HG02610 (cell line): ENCODE measurements around the gene TEX52.

Source experiments
- ATAC-seq: cut with Tn5 transposase; IDR thresholded peaks from one replicate; pipeline ENCODE4 v1.9.1; 2021; ENCODE audit warnings: mild to moderate bottlenecking, moderate library complexity; ENCODE audit not compliant: unreplicated experiment

TEX52 gene

DNA sequence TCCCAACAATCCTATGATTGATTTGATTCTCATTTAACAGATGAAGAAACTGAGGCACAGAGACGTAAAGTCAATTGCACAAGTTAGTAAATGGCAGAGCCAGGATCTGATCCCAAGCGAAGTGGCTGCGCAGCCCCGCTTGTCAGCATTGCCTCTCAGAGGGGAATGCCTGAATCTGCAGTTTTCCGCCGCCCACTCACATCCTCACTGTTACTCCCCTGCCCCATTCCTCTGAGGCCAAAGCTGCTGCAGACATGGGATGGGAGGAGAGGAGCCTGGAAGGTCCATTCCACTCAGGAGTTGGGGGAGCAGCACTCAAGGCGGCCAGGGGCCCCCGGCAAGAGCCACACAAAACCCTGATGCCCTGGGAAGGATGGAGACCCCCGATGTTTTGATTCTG lies 23.0 kb downstream of the TEX52 start:
- no peak for ATAC-seq

DNA sequence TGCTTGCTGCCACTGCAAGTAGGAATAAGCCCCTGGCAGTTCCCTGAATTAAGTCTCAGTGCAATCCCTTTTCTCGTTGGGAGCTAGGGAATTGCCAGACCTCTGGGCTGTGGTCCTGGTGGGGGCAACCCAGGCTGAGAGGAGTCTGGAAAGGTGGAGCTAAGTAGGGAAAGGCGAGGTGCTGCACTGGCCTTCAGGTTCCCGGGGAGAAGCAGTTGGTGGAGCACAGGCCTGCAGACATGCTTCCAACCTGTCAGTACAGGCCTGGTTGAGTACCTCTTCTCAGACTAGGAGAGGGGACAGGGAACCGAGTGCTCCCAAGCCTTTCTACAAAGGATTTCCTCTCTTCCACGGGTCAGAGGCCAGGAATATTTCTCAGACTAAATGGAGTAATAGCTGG lies 23.5 kb downstream of the TEX52 start:
- ATAC-seq, result no peak

DNA sequence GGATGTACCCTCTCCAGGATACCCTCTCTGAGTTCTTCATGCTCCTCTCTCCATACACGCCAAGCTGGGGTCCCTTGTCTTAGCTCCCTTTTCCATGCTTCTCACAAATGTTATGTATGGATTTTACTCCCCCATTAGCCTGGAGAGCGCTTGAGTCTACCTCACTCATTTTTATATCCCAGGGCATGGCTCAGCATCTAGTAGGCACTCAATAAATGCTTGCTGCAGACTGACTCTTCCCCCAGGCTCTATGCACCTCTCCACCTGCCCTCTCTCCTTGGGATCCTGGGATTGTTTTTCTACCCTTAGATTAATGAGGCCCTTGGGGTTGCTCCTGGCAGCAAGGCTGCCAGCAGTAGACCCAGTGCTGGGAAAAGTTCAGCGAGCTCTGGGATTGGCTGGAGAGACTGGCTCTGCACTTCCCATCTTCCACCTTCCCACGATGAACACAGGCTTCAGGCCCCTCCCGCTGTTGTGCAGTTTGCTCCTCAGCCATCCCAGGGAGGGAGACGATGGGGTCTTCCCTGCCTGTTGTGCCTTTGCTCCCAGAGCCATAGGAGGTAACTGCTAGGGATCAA lies 24.2 kb downstream of the TEX52 start:
- ATAC-seq, result no peak

DNA sequence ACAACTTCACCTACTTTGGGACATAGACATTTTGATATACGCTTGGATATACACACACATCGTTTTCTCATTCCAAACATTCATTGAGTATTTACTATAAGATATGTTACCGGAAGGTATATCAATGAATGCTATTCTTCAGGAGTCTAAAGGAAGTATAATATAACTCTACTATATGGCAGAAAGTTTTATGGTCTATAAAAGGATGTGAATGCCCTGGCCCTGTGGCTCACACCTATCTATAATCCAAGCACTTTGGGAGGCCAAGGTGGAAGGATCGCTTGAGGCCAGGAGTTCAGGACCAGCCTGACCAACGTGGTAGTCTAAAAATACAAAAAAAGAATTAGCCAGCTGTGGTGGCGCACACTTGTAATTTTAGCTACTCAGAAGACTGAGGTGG lies 27.6 kb downstream of the TEX52 start:
- ATAC-seq, result no peak

DNA sequence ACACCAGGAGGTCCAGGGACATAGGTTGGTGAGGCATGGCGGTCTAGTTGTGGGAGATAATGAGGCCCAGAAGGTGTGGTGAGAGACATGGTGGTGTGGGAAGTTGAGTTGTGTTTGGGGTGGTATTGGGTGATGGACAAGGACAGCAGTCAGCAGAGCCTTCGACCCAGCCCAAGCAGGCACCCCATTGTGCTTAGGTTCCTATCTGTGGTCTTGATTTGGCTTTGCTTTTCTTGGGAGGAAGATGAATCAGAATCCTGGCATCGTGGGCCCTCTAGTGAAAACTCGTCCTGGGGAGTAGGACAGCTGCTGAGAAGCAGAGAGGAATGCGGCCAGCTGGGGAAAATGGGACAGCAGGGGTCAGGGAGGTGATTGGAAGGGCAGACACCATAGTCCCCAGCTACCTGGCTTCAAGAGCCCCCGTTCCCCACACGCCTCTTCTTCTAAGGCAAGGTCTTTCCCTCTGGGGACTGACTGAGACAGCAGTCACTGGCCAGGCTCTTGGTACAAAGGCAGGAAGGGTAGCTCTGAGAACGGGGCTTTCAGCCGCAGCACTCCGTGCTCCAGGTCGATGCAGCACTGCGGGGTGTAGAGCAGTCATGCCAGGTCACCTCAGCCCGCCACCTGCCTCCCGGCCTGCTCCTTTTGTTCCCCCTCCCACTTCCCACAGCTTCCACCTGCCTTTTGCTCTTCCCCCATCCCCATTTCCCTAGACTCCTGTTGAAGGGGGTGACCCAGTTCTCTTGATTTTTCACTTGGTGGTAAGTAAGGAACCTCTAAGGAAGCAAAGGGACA lies 29.9 kb downstream of the TEX52 start:
- no peak for ATAC-seq

DNA sequence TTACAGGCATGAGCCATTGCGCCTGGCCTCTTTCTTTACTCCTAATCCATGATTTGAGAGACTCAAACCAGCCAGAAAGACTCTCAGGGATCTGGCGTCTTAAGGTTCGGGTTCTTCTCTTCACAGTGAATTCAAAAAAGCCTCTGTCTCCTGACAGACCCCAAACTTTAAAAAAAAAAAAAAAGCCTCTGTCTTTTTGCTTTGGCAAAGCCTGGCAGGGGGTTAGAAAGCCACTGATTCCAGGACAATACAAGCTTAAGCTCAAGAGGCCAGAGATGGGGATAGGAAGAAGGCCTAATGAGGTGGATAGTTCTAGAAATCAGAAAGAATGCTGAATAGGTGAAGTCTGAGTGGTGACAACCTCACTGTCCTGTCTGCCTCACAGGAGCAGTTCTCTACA lies 30.8 kb downstream of the TEX52 start:
- ATAC-seq, result no peak

DNA sequence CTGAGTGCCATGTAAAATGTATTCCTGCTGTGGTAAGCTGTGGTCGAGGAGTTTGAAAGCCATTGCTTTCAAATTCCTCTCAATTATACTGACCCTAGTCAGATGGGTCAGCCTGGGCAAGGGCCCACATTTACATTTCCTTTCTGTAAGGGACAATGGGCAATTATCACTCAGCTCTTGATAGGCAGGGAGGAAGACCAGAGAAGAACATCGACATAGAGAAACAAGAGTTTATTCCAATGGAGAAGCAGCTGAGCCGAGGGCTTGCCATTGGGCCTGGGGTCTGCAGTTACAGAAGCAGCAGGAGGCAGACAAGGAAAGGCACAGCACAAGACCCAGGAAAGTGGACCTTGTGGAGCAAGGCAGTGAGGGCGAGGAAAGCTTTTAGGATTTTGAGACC lies 31.7 kb downstream of the TEX52 start:
- ATAC-seq, result no peak

DNA sequence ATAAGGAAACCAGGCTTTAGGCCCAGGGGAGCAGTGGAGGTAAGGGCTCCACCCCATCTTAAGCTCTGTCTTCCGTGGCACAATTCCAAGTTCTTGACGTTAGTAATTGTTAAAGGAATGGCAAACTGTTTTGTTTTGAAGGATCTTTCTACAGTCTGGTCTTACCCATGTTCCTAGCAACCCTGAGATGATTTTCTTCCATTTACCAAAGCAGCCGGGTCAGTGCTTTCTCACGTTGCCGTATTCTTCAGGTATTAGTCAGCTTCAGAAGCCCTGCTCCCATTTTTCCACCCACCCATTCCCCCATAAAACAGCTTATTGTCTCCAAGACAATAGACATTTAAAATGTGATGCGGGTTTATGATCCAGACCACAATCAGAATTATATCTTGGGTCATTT lies 32.3 kb downstream of the TEX52 start:
- no peak for ATAC-seq

DNA sequence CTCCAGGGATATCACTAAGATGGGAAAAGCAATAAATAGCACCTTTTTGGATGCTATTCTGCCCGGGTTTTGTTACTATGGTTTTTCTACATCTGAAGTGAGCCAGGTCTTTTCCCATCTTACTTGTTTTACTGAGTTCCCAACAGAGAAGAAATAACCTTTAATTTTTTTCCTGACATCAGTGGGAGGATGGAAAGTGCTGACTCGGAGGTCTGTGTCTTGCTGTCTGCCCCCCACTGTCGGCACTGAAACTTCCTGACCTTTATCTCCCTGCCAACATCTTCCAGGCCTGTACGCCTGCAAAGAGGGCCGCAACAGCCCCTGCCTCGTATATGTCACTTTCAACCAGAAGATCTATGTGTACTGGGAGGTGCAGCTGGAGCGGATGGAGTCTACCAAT lies 33.4 kb downstream of the TEX52 start:
- ATAC-seq, result no peak

DNA sequence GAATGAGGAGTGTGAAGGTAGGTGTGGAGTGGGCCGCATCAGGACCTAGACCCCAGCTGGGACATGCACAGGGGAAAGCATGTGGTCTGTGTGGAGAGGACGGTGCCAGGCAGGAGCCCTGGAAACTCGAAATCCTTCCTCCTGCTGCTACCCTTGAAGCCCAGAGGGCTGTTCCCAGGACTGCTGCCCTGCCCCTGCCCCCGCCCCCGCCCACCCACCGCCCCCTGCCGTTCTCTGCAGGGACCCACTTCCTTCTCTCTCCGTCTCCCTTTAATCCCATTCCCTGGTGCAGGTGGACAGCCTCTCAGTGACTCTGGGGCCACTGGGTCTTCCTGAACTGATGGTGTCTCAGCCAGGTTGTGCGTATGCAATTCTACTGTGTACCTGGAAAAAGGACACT lies 36.4 kb downstream of the TEX52 start:
- ATAC-seq, result no peak

DNA sequence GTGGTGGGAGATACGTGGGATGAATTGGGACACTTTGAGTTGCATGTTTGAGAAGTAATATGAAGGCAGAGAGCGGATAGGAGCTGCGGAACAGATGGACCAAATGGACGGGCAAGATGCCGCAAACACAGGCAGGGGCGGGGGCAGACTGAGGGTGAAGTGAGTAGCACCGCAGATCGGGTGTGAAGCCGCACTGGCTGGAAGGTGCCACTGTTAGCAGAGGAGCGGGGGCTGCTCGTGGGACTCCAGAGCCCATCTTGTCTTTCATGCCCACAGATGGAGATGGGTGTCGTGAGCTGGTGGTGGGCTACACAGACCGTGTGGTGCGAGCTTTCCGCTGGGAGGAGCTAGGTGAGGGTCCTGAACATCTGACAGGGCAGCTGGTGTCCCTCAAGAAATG lies 37.0 kb downstream of the TEX52 start:
- no peak for ATAC-seq

DNA sequence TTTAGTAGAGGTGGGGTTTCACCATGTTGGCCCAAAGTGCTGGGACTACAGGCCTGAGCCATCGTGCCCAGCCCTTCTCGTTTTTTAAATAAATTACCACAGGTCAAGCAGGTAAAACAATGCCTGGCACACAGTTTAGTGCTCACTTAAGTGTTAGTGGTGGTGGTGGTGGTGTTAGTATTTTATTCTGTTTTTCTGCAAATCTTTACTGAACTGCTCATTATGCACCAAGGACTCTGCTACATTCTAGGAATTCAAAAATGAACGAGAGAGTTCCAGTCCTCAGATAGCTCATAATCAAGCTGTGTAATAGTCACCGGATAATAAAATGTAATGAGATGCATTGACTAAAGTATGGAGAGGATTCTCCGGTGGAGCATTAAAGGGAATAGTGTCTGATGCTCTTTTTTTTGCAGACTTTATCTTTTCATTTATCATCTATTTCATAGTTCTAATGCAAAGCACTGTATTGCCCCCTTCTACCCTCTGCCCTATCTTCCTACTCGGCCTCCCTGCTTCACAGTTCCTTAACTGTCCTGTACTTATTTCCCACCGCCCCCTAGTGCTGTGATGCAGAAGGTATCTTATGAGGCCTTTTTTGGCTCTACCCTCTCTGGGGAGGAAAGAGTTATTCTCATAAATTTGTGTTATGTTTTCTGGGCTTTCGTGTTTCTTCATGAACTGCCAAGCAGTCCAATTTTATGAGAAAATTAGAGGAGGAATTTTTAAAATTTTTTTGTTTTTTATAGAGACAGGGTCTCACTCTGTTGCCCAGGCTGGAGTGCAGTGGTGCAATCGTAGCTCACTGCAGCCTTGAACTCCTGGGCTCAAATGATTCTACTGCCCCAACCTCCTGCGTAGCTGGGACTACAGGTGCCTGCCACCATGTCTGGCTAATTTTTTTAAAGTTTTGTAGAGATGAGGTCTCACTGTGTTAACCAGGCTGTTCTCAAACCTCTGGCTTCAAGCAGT lies 43.3 kb downstream of the TEX52 start:
- peak; percentile 5 for ATAC-seq

DNA sequence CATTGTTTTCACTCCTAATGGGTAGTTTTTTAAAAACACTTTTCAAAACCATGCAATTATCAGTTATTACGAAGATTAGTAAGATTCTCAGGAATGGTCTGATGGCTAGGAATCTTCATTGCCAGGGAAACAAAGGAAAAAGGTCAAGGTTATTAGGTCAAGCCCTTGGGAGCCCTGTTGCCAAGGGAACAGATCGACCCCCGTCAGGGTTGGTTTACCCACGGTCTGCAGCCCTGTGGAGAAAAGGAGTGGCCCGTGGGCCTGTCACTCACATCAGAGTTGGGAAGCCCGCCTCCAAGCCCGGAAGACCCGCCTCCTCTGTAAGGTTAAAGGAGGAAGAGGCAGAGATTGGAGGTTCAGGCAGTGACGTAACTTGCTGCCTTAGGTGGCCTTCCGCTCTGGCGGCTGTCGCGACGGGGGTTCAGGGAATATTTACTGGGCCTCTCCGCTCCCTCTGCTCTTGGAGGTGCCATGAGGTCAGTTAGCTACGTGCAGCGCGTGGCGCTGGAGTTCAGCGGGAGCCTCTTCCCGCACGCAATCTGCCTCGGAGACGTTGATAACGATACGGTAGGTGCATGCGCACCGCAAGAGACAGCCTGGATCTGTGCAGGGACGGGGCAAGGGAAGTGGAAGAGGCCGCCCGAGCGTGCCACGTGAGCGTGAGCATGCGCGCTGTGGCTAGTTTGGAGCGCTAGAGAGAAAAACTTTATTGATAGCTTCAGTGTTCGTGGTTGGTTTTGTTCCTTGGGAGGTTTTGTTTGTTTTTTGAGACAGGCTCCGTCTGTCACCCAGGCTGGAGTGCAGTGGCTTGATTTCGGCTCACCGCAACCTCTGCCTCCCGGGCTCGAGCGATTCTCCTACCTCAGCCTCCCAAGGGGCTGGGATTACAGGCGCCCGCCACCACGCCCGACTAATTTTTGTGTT lies 44.3 kb downstream of the TEX52 start, which contains the start of gene ITFG2:
TSS of gene ITFG2 (plus strand) at position 379 of the 924 bp plus-strand sequence. CDS start at position 472, 93 bp downstream.
- ATAC-seq, result peak; percentile 96

DNA sequence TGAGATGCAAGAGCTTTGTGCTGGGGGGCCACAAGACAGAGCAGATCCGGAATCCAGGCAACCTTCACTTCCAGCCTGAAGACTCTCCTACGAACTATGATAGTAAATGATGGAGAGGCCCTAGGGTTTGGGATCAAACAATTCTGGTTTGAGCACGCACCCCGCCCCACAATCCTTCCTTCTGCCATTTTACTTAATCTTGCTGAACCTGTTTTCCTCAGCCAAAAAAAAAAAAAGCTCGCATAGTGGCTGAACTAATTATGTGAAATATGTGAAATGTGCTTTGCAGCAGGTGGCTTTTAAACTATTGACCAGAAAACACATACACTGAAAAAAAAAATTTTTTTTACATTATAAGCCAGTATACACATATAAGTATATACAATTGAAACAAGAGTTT lies 45.0 kb downstream of the TEX52 start:
- ATAC-seq, result no peak

DNA sequence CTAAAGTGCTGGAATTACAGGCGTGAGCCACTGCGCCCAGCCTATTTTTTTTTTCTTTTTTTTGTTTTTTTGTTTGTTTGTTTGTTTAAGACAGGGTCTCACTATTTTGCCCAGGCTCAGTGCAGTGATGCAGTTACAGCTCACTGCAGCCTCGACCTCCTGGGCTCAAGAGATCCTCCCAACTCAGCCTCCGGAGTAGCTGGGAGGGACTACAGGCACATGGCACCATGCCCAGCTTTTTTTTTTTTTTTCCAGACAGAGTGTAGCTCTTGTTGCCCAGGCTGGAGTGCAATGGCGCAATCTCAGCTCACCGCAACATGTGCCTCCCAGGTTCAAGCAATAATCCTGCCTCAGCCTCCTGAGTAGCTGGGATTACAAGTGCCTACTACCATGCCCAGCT lies 50.1 kb downstream of the TEX52 start:
- ATAC-seq, result no peak

DNA sequence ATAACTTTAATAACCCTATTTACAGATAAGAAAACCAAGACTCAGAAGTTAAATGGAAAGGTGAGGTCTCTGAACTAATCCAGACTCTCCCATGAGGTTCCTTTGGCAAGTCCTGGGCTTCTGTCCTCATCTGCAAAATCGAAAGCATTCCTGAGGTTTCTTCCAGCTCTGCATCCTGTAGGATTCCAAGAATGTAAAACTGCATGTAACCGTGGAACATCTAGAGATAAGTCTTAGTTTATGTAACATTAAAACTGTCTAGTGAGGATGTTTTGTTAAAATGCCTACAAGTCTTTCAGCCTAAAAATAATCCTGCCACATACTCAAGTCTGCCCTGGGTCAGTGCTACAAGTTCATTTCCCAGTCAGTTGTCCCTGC lies 51.7 kb downstream of the TEX52 start:
- ATAC-seq, result no peak

DNA sequence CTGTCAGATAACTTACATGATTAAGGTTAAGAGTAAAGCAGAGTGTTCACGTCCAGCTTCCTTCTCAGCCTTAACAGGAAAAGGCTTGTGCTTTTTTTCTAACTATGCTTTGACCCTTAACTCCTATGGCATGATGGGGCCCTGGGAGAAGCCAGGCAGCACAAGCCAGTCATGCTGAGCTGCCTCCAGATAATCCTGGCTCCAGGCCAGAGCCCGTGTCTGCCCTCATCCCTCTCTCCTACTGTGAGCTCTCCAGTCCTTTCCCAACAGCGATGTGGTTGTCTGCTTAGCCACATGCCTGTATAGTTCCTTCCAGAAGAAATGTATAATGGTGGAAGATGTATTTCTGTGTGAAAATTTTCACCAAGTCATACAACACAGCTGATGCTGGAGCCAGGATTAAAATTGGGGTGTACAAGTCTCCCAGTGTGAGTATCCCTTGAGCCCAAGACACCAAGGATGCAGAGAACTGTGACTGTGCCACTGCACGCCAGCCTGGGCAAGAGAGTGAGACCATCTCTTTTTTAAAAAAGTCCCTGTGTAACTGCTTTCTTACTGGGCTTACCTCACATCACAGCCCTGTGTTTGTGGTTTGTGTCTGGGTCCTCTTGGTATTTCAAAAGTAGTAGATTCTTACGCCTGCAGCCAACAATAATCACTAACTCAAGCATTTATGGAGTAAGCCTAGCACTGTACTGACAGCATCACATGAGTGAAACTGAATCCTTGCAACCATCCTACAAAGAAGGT lies 52.3 kb downstream of the TEX52 start:
- peak; percentile 44 for ATAC-seq

DNA sequence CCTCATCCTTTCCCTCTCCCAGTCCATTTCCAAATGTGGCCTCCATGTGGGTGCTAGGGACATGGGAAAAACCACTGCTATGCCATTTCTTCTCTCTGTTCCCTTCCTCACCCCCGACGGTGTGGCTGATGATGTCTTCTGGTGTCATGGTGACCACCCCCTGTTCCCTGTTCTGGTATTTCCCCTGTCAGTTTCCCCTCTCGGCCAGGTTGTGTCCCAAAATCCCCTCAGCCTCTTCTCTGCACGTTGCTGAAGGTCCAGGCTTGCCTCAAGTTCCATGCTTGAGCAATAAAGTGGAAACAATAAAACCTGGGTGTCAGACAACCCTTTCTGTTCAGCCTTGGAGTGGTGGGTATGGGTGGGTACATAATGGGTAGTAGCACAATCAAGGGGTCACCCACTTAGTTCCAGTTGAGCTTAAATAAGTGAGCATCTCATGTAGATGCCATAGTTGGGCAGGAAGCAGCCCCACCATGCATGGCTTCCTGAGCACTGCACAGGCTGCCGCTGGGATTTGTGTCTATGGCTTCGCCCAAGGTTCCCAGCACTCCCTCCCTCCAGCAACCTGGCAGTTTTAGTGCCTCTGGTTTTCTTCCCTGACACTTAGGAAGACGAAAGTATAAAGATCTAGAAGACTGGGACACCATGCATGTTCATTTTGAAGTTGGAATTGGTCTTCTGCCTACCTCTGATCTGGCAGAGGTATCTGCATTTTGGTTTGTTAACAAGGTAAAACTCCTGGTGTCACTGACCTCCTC lies 53.0 kb downstream of the TEX52 start:
- ATAC-seq, result peak; percentile 60
